ENCODE results near the gene ARL14EP. TPM values are rescaled to one million over a fixed set of nuclear protein-coding genes. Genes with fewer than 3 reads are reported as not detected.
A peak's percentile ranks its signal among the peaks of the same experiment; 100 is the strongest.

Gene ARL14EP
- total RNA-seq, 2 experiments from 2014 or later, result 25.0 to 31.0 TPM

DNA sequence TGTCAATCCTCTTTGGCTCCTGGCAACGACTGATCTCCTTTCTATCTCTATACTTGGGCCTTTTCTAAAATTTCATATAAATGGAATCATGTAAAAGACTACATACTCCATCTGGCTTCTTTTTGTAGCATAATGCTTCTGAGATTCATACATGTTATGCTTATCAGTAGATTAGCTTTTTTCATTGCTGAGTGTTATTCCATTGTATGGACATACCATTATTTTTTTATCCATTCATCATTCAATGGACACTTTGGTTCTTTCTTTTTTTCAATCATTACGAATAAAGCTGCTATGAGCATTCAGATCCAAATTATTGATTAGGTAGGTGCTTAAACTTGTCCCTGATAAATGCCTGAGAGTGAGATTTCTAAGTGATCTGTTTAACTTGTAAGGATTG, 11.7 kb upstream of the ARL14EP start:
- ChIA-PET CTCF (no interaction called here), POLR2A (no interaction called here)
- H3K4me3 Mint-ChIP-seq, result no peak overlapping the region
- no peaks in the 10 kb centered on the region for H3K4me1 Mint-ChIP-seq (ENCODE audit: low read depth)
- H3K27me3 Mint-ChIP-seq, result peaks cover 15% of the 10 kb centered on the region
- peaks cover 7% of the 10 kb centered on the region for H3K9me3 Mint-ChIP-seq
- peaks cover 1% of the 10 kb centered on the region for H3K36me3 Mint-ChIP-seq
- intact Hi-C loops (cut with micrococcal nuclease), result no loop called here
- DNase-seq, result no peak
- H3K27ac Mint-ChIP-seq, result no peak overlapping the region

DNA sequence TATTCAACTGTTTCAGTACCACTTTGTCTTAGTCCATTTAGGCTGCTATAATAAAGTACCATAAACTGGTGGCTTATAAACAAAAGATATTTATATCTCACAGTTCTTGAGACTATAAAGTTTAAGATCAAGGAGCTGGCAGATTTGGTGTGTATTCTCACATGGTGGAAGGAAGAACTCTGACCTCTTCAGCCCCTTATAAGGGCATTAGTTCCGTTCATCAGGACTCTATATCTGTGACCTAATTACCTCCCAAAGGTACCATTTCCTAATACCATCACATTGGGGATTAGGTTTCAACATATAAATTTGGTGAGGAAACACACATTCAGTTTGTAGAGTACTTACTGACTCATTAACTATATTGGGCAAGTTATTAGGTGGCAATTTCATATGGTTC, 10.7 kb upstream of the ARL14EP start:
- CTCF ChIA-PET, result no interaction called here
- POLR2A ChIA-PET, result no interaction called here
- Mint-ChIP-seq H3K4me3 (no peak overlapping the region), H3K4me1 (ENCODE audit: low read depth) (peaks cover 3% of the 10 kb centered on the region), H3K36me3 (peaks cover 1% of the 10 kb centered on the region), H3K27me3 (peaks cover 15% of the 10 kb centered on the region), H3K27ac (no peak overlapping the region), H3K9me3 (peaks cover 7% of the 10 kb centered on the region)
- intact Hi-C loops (cut with micrococcal nuclease), result no loop called here
- no peak for DNase-seq

DNA sequence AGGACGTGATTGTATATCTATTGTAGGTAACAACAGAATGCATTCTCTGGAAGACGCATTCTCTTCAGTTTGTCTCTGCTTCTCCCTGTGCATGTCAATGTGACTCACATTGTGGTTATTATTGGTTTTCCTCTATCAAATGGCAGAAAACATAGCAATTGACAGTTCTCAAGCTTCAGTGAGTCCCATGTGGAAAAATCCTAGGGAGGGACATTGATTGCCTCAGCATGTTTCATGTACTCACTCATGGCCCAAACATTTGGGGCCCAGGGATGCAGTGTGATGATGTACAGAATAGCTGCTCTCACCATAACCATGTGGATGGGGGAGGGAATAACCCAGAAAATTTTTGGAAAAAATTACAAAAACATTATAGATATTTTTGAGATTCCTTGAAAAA, 9.3 kb upstream of the ARL14EP start:
- CTCF ChIA-PET, result no interaction called here
- Mint-ChIP-seq H3K27ac (no peak overlapping the region), H3K4me1 (ENCODE audit: low read depth) (peaks cover 6% of the 10 kb centered on the region), H3K36me3 (peaks cover 1% of the 10 kb centered on the region), H3K9me3 (peaks cover 7% of the 10 kb centered on the region), H3K4me3 (no peak overlapping the region), H3K27me3 (peaks cover 18% of the 10 kb centered on the region)
- DNase-seq, result no peak
- POLR2A ChIA-PET, result no interaction called here
- intact Hi-C loops (cut with micrococcal nuclease), result no loop called here

DNA sequence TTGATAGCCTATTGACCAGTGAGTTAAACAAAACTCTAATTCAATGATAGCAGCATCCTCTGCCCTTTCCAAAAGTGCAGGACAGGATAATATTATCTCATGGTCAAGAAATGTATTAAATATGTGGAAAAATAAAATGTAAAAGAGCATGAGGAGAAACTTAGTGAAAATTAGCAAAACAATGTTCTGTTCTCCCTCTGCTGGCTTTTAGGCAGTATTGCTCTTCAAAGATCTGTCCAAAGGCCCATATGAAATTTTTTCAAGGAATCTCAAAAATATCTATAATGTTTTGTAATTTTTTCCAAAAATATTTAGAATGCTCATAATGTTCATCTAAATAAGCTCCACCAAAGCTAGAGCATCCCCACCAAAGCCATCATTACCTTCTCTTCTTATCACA, 8.3 kb upstream of the ARL14EP start:
- CTCF ChIA-PET, result interaction anchor here (0.8 kb wide), 1 partner anchor 11 kb away, joined by 3 read pairs; no protein-coding TSS in a partner anchor
- H3K27me3 Mint-ChIP-seq, result peaks cover 13% of the 10 kb centered on the region

GRCh38 chr11:30316237-30316636, 6.7 kb upstream of the ARL14EP start:
- Mint-ChIP-seq H3K36me3 (no peaks in the 10 kb centered on the region), H3K4me1 (ENCODE audit: low read depth) (peaks cover 6% of the 10 kb centered on the region), H3K4me3 (no peak overlapping the region), H3K9me3 (peaks cover 2% of the 10 kb centered on the region), H3K27ac (no peak overlapping the region), H3K27me3 (peaks cover 8% of the 10 kb centered on the region)
- intact Hi-C loops (cut with micrococcal nuclease), result no loop called here
- POLR2A ChIA-PET, result no interaction called here
- no peak for DNase-seq
- CTCF ChIA-PET, result no interaction called here

More for the DNA sequence above, 8.3 kb upstream of the ARL14EP start:
- Mint-ChIP-seq H3K9me3 (peaks cover 7% of the 10 kb centered on the region), H3K27ac (no peak overlapping the region), H3K4me3 (no peak overlapping the region), H3K4me1 (ENCODE audit: low read depth) (peaks cover 6% of the 10 kb centered on the region), H3K36me3 (peaks cover 1% of the 10 kb centered on the region)
- intact Hi-C loops (cut with micrococcal nuclease), result no loop called here
- DNase-seq, result no peak
- POLR2A ChIA-PET, result no interaction called here

DNA sequence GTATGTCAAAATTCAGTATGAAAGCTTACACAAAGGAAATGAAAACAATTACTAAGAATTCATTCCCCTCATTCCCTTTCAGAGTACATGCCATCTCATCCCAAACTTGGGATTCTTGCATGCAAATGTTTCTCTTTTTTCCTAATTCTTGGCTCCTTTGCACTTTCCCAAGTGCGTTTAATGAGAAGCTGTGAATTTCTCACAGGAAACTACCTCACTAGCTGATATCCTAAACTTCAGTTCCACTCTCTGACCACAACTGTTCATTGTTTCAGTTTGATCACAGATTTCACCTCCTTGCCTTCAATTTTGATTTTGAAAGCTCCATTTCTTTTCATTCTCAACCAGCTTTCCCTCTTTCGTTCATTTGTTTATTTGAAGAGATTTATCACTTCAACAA, 5.9 kb upstream of the ARL14EP start:
- DNase-seq, result no peak
- CTCF ChIA-PET, result interaction anchor here (1.3 kb wide), 1 partner anchor 10 kb away, joined by 5 read pairs; no protein-coding TSS in a partner anchor
- Mint-ChIP-seq H3K27ac (no peak overlapping the region), H3K4me3 (no peak overlapping the region), H3K36me3 (no peaks in the 10 kb centered on the region), H3K4me1 (ENCODE audit: low read depth) (peaks cover 8% of the 10 kb centered on the region), H3K27me3 (peaks cover 7% of the 10 kb centered on the region), H3K9me3 (no peaks in the 10 kb centered on the region)
- POLR2A ChIA-PET, result no interaction called here
- intact Hi-C loops (cut with micrococcal nuclease), result no loop called here

DNA sequence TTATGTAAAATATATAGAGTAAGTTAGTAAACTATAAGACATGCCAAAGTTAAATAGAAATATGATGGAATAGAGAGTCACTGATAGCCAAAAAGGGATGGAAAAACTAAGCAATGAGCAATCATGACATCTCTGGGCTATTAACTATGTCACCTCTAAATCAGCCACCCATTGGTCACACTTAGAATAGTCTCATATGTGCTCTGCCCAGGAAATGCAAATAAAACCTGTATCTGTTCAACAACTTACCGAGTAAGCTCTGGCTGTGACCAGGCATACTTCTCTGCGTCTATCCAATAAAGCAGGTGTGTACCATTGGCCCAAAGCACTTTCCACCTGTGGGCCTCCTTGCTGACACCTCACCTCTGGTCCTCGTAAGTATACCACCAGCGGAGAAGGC, 1.6 kb upstream of the ARL14EP start:
- DNase-seq, result no peak
- no peak overlapping the region for H3K27ac Mint-ChIP-seq
- H3K27me3 Mint-ChIP-seq, result peaks cover 7% of the 10 kb centered on the region
- CTCF ChIA-PET, result interaction anchor here (1.3 kb wide), 1 partner anchor 178 kb away, joined by 5 read pairs; no protein-coding TSS in a partner anchor
- H3K4me1 Mint-ChIP-seq (ENCODE audit: low read depth), result peaks cover 37% of the 10 kb centered on the region
- intact Hi-C loops (cut with micrococcal nuclease), result loop anchor here (5.0 to 10.0 kb wide), 3 partner anchors 1046 to 1763 kb away; partner anchors contain the start of genes DCDC1, DNAJC24, ELP4 and IMMP1L
- POLR2A ChIA-PET, result no interaction called here
- H3K4me3 Mint-ChIP-seq, result no peak overlapping the region
- no peaks in the 10 kb centered on the region for H3K9me3 Mint-ChIP-seq
- peaks cover 12% of the 10 kb centered on the region for H3K36me3 Mint-ChIP-seq

- intact Hi-C loops (cut with micrococcal nuclease), result loop anchor here (5.0 to 10.0 kb wide), 3 partner anchors 1045 to 1763 kb away; partner anchors contain the start of genes DCDC1, DNAJC24, ELP4 and IMMP1L
- Mint-ChIP-seq H3K36me3 (peaks cover 16% of the 10 kb centered on the region), H3K4me1 (ENCODE audit: low read depth) (peaks cover 42% of the 10 kb centered on the region), H3K9me3 (no peaks in the 10 kb centered on the region), H3K27ac (peak overlapping the region; percentile 99), H3K4me3 (peak overlapping the region; percentile 99), H3K27me3 (peaks cover 7% of the 10 kb centered on the region)
- DNase-seq, result no peak
- ChIA-PET POLR2A (interaction anchor here (2.0 kb wide), 1 partner anchor 16 kb away, joined by 5 read pairs; no protein-coding TSS in a partner anchor), CTCF (interaction anchor here (1.3 to 2.0 kb wide), 2 partner anchors 12 to 179 kb away, joined by 5 to 9 read pairs; no protein-coding TSS in a partner anchor)
Measured at GRCh38 chr11:30322191-30322590, 713 bp upstream of the ARL14EP start.

DNA sequence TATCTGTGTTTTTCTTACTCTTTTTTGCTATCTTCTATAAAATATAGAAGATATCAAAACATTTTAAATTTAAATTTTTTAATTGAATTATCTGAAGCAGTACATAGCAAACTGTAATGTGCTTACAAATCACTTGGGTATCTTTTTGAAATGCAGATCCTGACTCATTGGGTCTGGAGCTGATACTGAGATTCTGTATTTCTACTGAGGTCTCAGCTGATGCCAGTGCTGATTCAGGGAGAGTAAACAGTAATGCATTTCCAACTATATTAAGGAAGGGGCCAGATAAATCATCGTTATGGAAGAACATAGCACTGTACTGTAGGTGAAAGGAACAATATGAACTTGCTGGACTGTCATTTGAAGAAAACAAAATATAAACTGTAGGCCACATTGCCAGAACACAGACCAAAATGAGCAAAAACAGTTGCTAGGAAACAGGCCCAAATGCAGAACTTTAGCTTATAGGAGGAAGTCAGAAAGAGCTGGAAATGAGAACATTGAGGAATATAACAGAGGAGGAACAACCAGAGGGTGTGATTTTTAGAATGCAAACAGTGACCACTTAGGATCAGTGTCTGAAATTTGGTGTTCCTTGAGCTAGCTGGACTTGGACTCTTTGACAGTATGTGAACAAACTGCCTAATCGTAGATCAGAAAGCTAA, 3.3 kb downstream of the ARL14EP start:
- no peaks in the 10 kb centered on the region for H3K27me3 Mint-ChIP-seq
- intact Hi-C loops (cut with micrococcal nuclease), result loop anchor here (10.0 kb wide), 2 partner anchors 1179 to 1759 kb away; partner anchors contain the start of genes ELP4 and IMMP1L
- H3K27ac Mint-ChIP-seq, result peak overlapping the region; percentile 80
- H3K4me1 Mint-ChIP-seq (ENCODE audit: low read depth), result peaks cover 63% of the 10 kb centered on the region
- no peaks in the 10 kb centered on the region for H3K9me3 Mint-ChIP-seq
- CTCF ChIA-PET, result interaction anchor here (1.0 to 1.5 kb wide), 3 partner anchors 9 to 11 kb away, joined by 3 to 5 read pairs (median 4); no protein-coding TSS in a partner anchor
- H3K36me3 Mint-ChIP-seq, result peaks cover 21% of the 10 kb centered on the region
- POLR2A ChIA-PET, result no interaction called here
- H3K4me3 Mint-ChIP-seq, result peak overlapping the region; percentile 40
- no peak for DNase-seq

- peaks cover 23% of the 10 kb centered on the region for H3K36me3 Mint-ChIP-seq
- peak overlapping the region; percentile 80 for H3K27ac Mint-ChIP-seq
- intact Hi-C loops (cut with micrococcal nuclease), result loop anchor here (10.0 kb wide), 2 partner anchors 1178 to 1758 kb away; partner anchors contain the start of genes ELP4 and IMMP1L
- H3K9me3 Mint-ChIP-seq, result no peaks in the 10 kb centered on the region
- no peak for DNase-seq
- peaks cover 65% of the 10 kb centered on the region for H3K4me1 Mint-ChIP-seq (ENCODE audit: low read depth)
- POLR2A ChIA-PET, result no interaction called here
- H3K4me3 Mint-ChIP-seq, result no peak overlapping the region
- CTCF ChIA-PET, result interaction anchor here (1.5 kb wide), 2 partner anchors 8 to 10 kb away, joined by 4 to 5 read pairs; no protein-coding TSS in a partner anchor
- H3K27me3 Mint-ChIP-seq, result no peaks in the 10 kb centered on the region
Measured at GRCh38 chr11:30326906-30327305, 4.0 kb downstream of the ARL14EP start.

DNA sequence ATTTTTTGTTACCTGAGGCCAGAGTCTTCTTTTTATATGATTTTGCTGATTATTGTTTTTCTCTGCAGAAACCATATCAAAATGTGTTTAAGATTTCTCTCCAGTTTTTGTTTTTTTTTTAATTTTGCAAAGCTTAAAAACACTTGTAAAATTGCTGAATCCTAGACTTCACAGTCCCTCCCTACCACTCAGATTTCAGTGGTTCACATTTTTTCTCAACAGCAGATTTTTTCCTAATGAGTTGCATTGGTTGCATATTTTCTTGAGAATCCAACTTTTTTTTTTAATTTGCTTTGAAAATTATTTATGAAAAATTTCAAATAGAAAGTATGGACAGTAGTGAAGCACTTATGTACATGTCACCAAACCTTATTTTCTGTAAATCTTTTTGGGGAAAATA, 5.8 kb downstream of the ARL14EP start:
- no peak overlapping the region for H3K4me3 Mint-ChIP-seq
- intact Hi-C loops (cut with micrococcal nuclease), result loop anchor here (10.0 kb wide), 2 partner anchors 1176 to 1756 kb away; partner anchors contain the start of genes ELP4 and IMMP1L

GRCh38 chr11:30329150-30329940, 6.4 kb downstream of the ARL14EP start:
- ChIA-PET POLR2A (no interaction called here), CTCF (no interaction called here)
- Mint-ChIP-seq H3K27ac (peak overlapping the region; percentile 67), H3K4me3 (peak overlapping the region; percentile 23), H3K9me3 (no peaks in the 10 kb centered on the region), H3K27me3 (no peaks in the 10 kb centered on the region), H3K4me1 (ENCODE audit: low read depth) (peaks cover 55% of the 10 kb centered on the region), H3K36me3 (peaks cover 32% of the 10 kb centered on the region)
- no peak for DNase-seq
- intact Hi-C loops (cut with micrococcal nuclease), result loop anchor here (10.0 kb wide), 2 partner anchors 1175 to 1755 kb away; partner anchors contain the start of genes ELP4 and IMMP1L

More for the DNA sequence above, 5.8 kb downstream of the ARL14EP start:
- Mint-ChIP-seq H3K36me3 (peaks cover 30% of the 10 kb centered on the region), H3K27ac (peak overlapping the region; percentile 62), H3K9me3 (no peaks in the 10 kb centered on the region), H3K27me3 (no peaks in the 10 kb centered on the region), H3K4me1 (ENCODE audit: low read depth) (peaks cover 60% of the 10 kb centered on the region)
- ChIA-PET POLR2A (no interaction called here), CTCF (no interaction called here)
- DNase-seq, result no peak

Measured in activated CD4-positive, alpha-beta memory T cell treated with anti-CD3 and anti-CD28 coated beads for 36 hours (primary cell).